22Rv1 (cell line): ENCODE data around the gene TRPM5.

Experiments
- ZFX ChIP-seq: fragments of 450-650 bp; IDR thresholded peaks from 2 replicates; pipeline ENCODE4 v1.6.1; 2017; ENCODE audit warnings: antibody characterized with exemption, borderline replicate concordance
- TF ChIP-seq, protein P1 (sequence below): fragments of 450-650 bp; IDR thresholded peaks from 2 replicates; pipeline ENCODE4 v1.5.1; 2017; ENCODE audit warnings: mild to moderate bottlenecking

- TF ChIP-seq, protein P1, sequence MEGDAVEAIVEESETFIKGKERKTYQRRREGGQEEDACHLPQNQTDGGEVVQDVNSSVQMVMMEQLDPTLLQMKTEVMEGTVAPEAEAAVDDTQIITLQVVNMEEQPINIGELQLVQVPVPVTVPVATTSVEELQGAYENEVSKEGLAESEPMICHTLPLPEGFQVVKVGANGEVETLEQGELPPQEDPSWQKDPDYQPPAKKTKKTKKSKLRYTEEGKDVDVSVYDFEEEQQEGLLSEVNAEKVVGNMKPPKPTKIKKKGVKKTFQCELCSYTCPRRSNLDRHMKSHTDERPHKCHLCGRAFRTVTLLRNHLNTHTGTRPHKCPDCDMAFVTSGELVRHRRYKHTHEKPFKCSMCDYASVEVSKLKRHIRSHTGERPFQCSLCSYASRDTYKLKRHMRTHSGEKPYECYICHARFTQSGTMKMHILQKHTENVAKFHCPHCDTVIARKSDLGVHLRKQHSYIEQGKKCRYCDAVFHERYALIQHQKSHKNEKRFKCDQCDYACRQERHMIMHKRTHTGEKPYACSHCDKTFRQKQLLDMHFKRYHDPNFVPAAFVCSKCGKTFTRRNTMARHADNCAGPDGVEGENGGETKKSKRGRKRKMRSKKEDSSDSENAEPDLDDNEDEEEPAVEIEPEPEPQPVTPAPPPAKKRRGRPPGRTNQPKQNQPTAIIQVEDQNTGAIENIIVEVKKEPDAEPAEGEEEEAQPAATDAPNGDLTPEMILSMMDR: no peak
- TF ChIP-seq ZFX: no peak
Measured at GRCh38 chr11:2413742-2414579, 30.4 kb downstream of the TRPM5 start.
